Measurements from ENCODE around the gene NFILZ.

Gene NFILZ

GRCh38 chr19:8648240-8648639 lies 17.8 kb downstream of the NFILZ start:
- POLR2A ChIA-PET: no interaction called here
- no peak for DNase-seq (ENCODE audit: extremely low spot score)
- TF ChIP-seq FOXA1 (IDR thresholded peaks at IDR 0.05) (no peak), LEF1 (IDR thresholded peaks at IDR 0.05; ENCODE audit: borderline replicate concordance) (no peak), FOXK2 (IDR thresholded peaks at IDR 0.05) (no peak), L3MBTL2 (conservative IDR thresholded peaks at IDR 0.05) (no peak), CTBP1 (IDR thresholded peaks at IDR 0.05; ENCODE audit: borderline replicate concordance) (no peak), ZNF384 (IDR thresholded peaks at IDR 0.05) (no peak), FOXM1 (IDR thresholded peaks at IDR 0.05; ENCODE audit: borderline replicate concordance) (no peak)
- TF ChIP-seq, protein P1, sequence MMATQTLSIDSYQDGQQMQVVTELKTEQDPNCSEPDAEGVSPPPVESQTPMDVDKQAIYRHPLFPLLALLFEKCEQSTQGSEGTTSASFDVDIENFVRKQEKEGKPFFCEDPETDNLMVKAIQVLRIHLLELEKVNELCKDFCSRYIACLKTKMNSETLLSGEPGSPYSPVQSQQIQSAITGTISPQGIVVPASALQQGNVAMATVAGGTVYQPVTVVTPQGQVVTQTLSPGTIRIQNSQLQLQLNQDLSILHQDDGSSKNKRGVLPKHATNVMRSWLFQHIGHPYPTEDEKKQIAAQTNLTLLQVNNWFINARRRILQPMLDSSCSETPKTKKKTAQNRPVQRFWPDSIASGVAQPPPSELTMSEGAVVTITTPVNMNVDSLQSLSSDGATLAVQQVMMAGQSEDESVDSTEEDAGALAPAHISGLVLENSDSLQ (IDR thresholded peaks at IDR 0.05): no peak
- CTCF ChIA-PET: interaction anchor here (0.6 kb wide), 1 partner anchor 59 kb away, joined by 3 read pairs; no protein-coding TSS in a partner anchor

DNA sequence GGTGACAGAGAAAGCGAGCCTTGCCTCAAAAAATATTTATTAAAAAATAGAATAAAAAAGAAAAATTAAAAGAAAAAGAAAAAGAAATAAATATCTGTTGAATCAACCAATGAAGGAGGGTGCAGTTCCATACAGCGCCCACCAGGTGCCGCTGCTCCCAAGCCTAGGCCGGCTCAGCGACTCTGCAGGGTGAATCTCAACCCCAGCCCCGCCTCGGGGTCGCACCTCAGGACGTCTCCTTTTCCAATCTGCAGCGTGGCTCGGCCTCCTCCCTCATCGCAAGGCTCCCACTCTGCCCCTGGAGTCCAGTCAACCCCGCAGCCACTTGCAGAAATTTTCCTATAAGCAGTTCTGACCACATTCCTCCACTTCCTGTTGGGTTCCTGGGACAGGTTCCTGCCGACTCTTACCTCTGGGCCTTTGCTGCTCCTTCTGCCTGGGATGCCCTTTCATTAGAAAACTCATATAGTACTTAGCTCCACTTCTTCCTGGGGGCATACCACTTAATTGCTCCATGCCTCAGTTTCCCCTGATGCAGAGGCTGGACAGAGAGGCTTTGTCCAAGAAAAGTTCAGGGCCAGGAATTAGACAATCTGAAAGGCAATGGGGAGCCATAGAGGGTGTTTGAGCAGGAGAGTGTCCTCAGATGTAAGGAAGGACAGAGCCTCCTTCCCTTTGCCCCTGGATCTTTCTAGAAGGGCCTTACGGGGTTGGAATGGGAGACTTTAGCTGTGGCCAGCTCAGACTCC lies 24.3 kb downstream of the NFILZ start:
- ChIA-PET POLR2A (no interaction called here), CTCF (interaction anchor here (0.6 to 2.6 kb wide), 4 partner anchors 39 to 420 kb away, joined by 4 to 19 read pairs (median 4); no protein-coding TSS in a partner anchor)
- peak; percentile 83 for DNase-seq (ENCODE audit: extremely low spot score)
- TF ChIP-seq BHLHE40 (IDR thresholded peaks at IDR 0.05; ENCODE audit: borderline replicate concordance) (no peak), NFRKB (IDR thresholded peaks at IDR 0.05) (no peak), FOXA1 (IDR thresholded peaks at IDR 0.05) (no peak), SP1 (IDR thresholded peaks at IDR 0.05) (no peak), TARDBP (IDR thresholded peaks at IDR 0.05) (no peak), SUZ12 (IDR thresholded peaks at IDR 0.05) (no peak), FOXM1 (IDR thresholded peaks at IDR 0.05; ENCODE audit: borderline replicate concordance) (no peak), L3MBTL2 (conservative IDR thresholded peaks at IDR 0.05) (no peak), ZNF384 (IDR thresholded peaks at IDR 0.05) (no peak), CTBP1 (IDR thresholded peaks at IDR 0.05; ENCODE audit: borderline replicate concordance) (no peak), FOXK2 (IDR thresholded peaks at IDR 0.05) (no peak), ARNT (IDR thresholded peaks at IDR 0.05) (no peak), LEF1 (IDR thresholded peaks at IDR 0.05; ENCODE audit: borderline replicate concordance) (no peak), ELF4 (IDR thresholded peaks at IDR 0.05) (no peak), HDGF (IDR thresholded peaks at IDR 0.05; ENCODE audit: borderline replicate concordance) (no peak)
- TF ChIP-seq, protein P1 (IDR thresholded peaks at IDR 0.05): no peak

GRCh38 chr19:8655340-8655709 lies 24.9 kb downstream of the NFILZ start:
- DNase-seq (ENCODE audit: extremely low spot score): no peak
- ChIA-PET CTCF (interaction anchor here (2.6 kb wide), 1 partner anchor 39 kb away, joined by 19 read pairs; no protein-coding TSS in a partner anchor), POLR2A (no interaction called here)
- TF ChIP-seq LEF1 (IDR thresholded peaks at IDR 0.05; ENCODE audit: borderline replicate concordance): no peak
- TF ChIP-seq FOXA1 (IDR thresholded peaks at IDR 0.05): no peak
- no peak for TF ChIP-seq SUZ12 (IDR thresholded peaks at IDR 0.05)
- TF ChIP-seq, protein P1 (IDR thresholded peaks at IDR 0.05): no peak
- no peak for TF ChIP-seq L3MBTL2 (conservative IDR thresholded peaks at IDR 0.05)

- POLR2A ChIA-PET: no interaction called here
- CTCF ChIA-PET: no interaction called here
These were observed 27.4 kb downstream of the NFILZ start for GRCh38 chr19:8657869-8658268.

GRCh38 chr19:8659905-8660304 lies 29.5 kb downstream of the NFILZ start:
- ChIA-PET CTCF (no interaction called here), POLR2A (no interaction called here)
- DNase-seq (ENCODE audit: extremely low spot score): no peak
- TF ChIP-seq FOXM1 (IDR thresholded peaks at IDR 0.05; ENCODE audit: borderline replicate concordance) (no peak), BHLHE40 (IDR thresholded peaks at IDR 0.05; ENCODE audit: borderline replicate concordance) (no peak), TARDBP (IDR thresholded peaks at IDR 0.05) (no peak), ELF4 (IDR thresholded peaks at IDR 0.05) (no peak), SUZ12 (IDR thresholded peaks at IDR 0.05) (no peak), SP1 (IDR thresholded peaks at IDR 0.05) (no peak)
- TF ChIP-seq, protein P1 (IDR thresholded peaks at IDR 0.05): no peak

More at GRCh38 chr19:8657869-8658268, 27.4 kb downstream of the NFILZ start:
- TF ChIP-seq L3MBTL2 (conservative IDR thresholded peaks at IDR 0.05) (no peak), BHLHE40 (IDR thresholded peaks at IDR 0.05; ENCODE audit: borderline replicate concordance) (no peak), SP1 (IDR thresholded peaks at IDR 0.05) (no peak), TARDBP (IDR thresholded peaks at IDR 0.05) (no peak), CTBP1 (IDR thresholded peaks at IDR 0.05; ENCODE audit: borderline replicate concordance) (no peak), FOXM1 (IDR thresholded peaks at IDR 0.05; ENCODE audit: borderline replicate concordance) (no peak), NFRKB (IDR thresholded peaks at IDR 0.05) (no peak), FOXK2 (IDR thresholded peaks at IDR 0.05) (no peak), ELF4 (IDR thresholded peaks at IDR 0.05) (no peak), FOXA1 (IDR thresholded peaks at IDR 0.05) (no peak)
- DNase-seq (ENCODE audit: extremely low spot score): no peak

DNA sequence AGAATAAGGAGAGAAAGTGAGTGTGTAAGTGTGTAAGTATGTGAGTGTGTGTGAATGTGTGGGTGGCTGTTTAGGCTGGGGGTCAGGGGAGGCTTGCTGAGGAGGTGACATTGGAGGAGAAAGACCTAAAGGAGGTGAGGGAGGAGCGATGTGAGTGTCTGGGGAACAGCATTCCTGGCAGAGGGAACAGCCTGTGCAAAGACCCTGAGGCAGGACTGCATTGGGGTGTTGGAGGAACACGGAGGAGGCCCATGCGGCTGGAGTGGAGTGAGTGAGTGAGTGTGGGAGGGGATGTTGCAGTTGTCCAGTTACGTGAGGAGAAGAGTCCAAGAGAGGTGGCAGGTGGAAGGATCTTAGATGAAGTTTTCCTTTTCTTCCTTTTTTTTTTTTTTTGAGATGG lies 31.8 kb downstream of the NFILZ start:
- POLR2A ChIA-PET: no interaction called here
- no peak for DNase-seq (ENCODE audit: extremely low spot score)
- TF ChIP-seq ARNT (IDR thresholded peaks at IDR 0.05) (no peak), NFRKB (IDR thresholded peaks at IDR 0.05) (no peak), TARDBP (IDR thresholded peaks at IDR 0.05) (no peak), HDGF (IDR thresholded peaks at IDR 0.05; ENCODE audit: borderline replicate concordance) (no peak), LEF1 (IDR thresholded peaks at IDR 0.05; ENCODE audit: borderline replicate concordance) (no peak), SP1 (IDR thresholded peaks at IDR 0.05) (no peak), SUZ12 (IDR thresholded peaks at IDR 0.05) (no peak), FOXM1 (IDR thresholded peaks at IDR 0.05; ENCODE audit: borderline replicate concordance) (no peak), FOXA1 (IDR thresholded peaks at IDR 0.05) (no peak), ELF4 (IDR thresholded peaks at IDR 0.05) (no peak), ZNF384 (IDR thresholded peaks at IDR 0.05) (no peak), CTBP1 (IDR thresholded peaks at IDR 0.05; ENCODE audit: borderline replicate concordance) (no peak), FOXK2 (IDR thresholded peaks at IDR 0.05) (no peak)
- TF ChIP-seq, protein P1 (IDR thresholded peaks at IDR 0.05): no peak
- CTCF ChIA-PET: no interaction called here
